ENCODE results near the gene HDAC2. TPM values are rescaled to one million over a fixed set of nuclear protein-coding genes. Genes with fewer than 3 reads are reported as not detected.

Gene HDAC2
- total and polyA plus RNA-seq, 2 of the 13 experiments (the other 11 are each of a cell fraction or from before 2014, with no cell fraction given) = 99.6 to 114 TPM

GRCh38 chr6:113970805-113971676, at the start of gene HDAC2 (continued):
- TF ChIP-seq ZMYM3 (CRISPR knock-in tag; IDR thresholded peaks at IDR 0.05) = peak; percentile 43; the same call in 1 of the 2 replicates
- no peak for TF ChIP-seq NFE2L2 (IDR thresholded peaks at IDR 0.05; ENCODE audit: low read length)
- TF ChIP-seq ZNF530 (CRISPR knock-in tag; IDR thresholded peaks at IDR 0.05; ENCODE audit: low read depth) = no peak
- peak; percentile 71; the same call in 1 of the 2 replicates for TF ChIP-seq RNF219 (CRISPR knock-in tag; IDR thresholded peaks at IDR 0.05)
- TF ChIP-seq EHMT2 (IDR thresholded peaks at IDR 0.05; ENCODE audit: borderline replicate concordance, low read depth, low read length) = no peak
- TF ChIP-seq ZNF431 (CRISPR knock-in tag; IDR thresholded peaks at IDR 0.05; ENCODE audit: borderline replicate concordance, low read depth) = peak; percentile 93
- peak; percentile 98 for TF ChIP-seq ZNF704 (CRISPR knock-in tag; IDR thresholded peaks at IDR 0.05; ENCODE audit: borderline replicate concordance)
- TF ChIP-seq ZNF264 (CRISPR knock-in tag; IDR thresholded peaks at IDR 0.05) = peak; percentile 97
- TF ChIP-seq IRX3 (CRISPR knock-in tag; IDR thresholded peaks at IDR 0.05; ENCODE audit: borderline replicate concordance, low read depth) = peak; percentile 98
- peak; percentile 98 for TF ChIP-seq ZGPAT (CRISPR knock-in tag; IDR thresholded peaks at IDR 0.05)
- peak; percentile 96 for TF ChIP-seq SRY (CRISPR knock-in tag; IDR thresholded peaks at IDR 0.05)
- TF ChIP-seq FIP1L1 (IDR thresholded peaks at IDR 0.05; ENCODE audit: borderline replicate concordance, insufficient read depth, low read depth, low read length) = peak; percentile 71; the same call in 1 of the 2 replicates
- peak; percentile 66; the same call in 1 of the 2 replicates for TF ChIP-seq ZNF180 (CRISPR knock-in tag; IDR thresholded peaks at IDR 0.05; ENCODE audit: borderline replicate concordance, low read depth)
- no peak for TF ChIP-seq SRF (IDR thresholded peaks at IDR 0.05; ENCODE audit: low read depth, low read length)
- peak; percentile 98 for TF ChIP-seq ZBTB44 (CRISPR knock-in tag; IDR thresholded peaks at IDR 0.05)
- peak; percentile 71 for TF ChIP-seq ZNF501 (CRISPR knock-in tag; IDR thresholded peaks at IDR 0.05)
- TF ChIP-seq ASH2L (IDR thresholded peaks at IDR 0.05; ENCODE audit: insufficient read length, low read depth, low read length) = peak; percentile 92
- TF ChIP-seq ZNF235 (CRISPR knock-in tag; IDR thresholded peaks at IDR 0.05; ENCODE audit: borderline replicate concordance) = peak; percentile 80; the same call in 1 of the 2 replicates
- 0 out of 2 replicates have a peak, but pooled peaks have one; percentile 73 for TF ChIP-seq ZNF615 (CRISPR knock-in tag; IDR thresholded peaks at IDR 0.05; ENCODE audit: borderline replicate concordance)
- TF ChIP-seq ZNF160 (CRISPR knock-in tag; IDR thresholded peaks at IDR 0.05) = peak; percentile 92; the same call in 1 of the 2 replicates
- no peak; the same call in 1 of the 2 replicates for TF ChIP-seq NR2F6 (IDR thresholded peaks at IDR 0.05)
- TF ChIP-seq NR2F6 (CRISPR knock-in tag; IDR thresholded peaks at IDR 0.05) = peak; percentile 52; the same call in 1 of the 2 replicates
- TF ChIP-seq ZNF775 (CRISPR knock-in tag; IDR thresholded peaks at IDR 0.05; ENCODE audit: borderline replicate concordance) = peak; percentile 93
